Endodermal cell (in vitro differentiated cells): ENCODE data around the gene TSKU. TPM values are rescaled to one million over a fixed set of nuclear protein-coding genes. Genes with fewer than 3 reads are reported as not detected.
A peak's percentile ranks its signal among the peaks of the same experiment; 100 is the strongest.

ENCODE experiments used
- DNase-seq: peaks from one replicate; pipeline ENCODE4 v3.0.0-alpha.2; 2017
- H3K27ac ChIP-seq: 2 replicates; pipeline ENCODE4 v1.5.1; 2013; ENCODE audit warnings: mild to moderate bottlenecking, low read depth, low read length, moderate library complexity
- H3K27me3 ChIP-seq: 2 replicates; pipeline ENCODE4 v1.6.1; 2013; ENCODE audit warnings: mild to moderate bottlenecking, low read length, moderate library complexity; ENCODE audit not compliant: insufficient read depth, control insufficient read depth, poor library complexity, severe bottlenecking
- H3K36me3 ChIP-seq: 2 replicates; pipeline ENCODE4 v1.7.0; 2013; ENCODE audit warnings: mild to moderate bottlenecking, low read length, moderate library complexity; ENCODE audit not compliant: control insufficient read depth, insufficient read depth
- H3K4me1 ChIP-seq: one replicate; pipeline ENCODE4 v1.7.0; 2013; ENCODE audit warnings: low read length; ENCODE audit not compliant: control insufficient read depth, insufficient read depth
- H3K4me3 ChIP-seq: 2 replicates; pipeline ENCODE4 v1.5.1; 2013; ENCODE audit warnings: mild to moderate bottlenecking, low read length, moderate library complexity
- H3K9ac ChIP-seq: 2 replicates; pipeline ENCODE4 v1.6.1; 2013; ENCODE audit warnings: mild to moderate bottlenecking, low read length, moderate library complexity; ENCODE audit not compliant: poor library complexity, severe bottlenecking; ENCODE audit errors: extremely low read depth
- H3K9me3 ChIP-seq: 2 replicates; pipeline ENCODE4 v1.6.1; 2013; ENCODE audit warnings: mild to moderate bottlenecking, low read length, moderate library complexity; ENCODE audit not compliant: control insufficient read depth
- H3K27ac Mint-ChIP-seq: 2 replicates; pipeline ENCODE4 v1.8.0; 2020; ENCODE audit warnings: mixed read lengths
- H3K27me3 Mint-ChIP-seq: 2 replicates; pipeline ENCODE4 v1.8.0; 2021; ENCODE audit warnings: mild to moderate bottlenecking, mixed read lengths; ENCODE audit not compliant: insufficient read depth
- H3K36me3 Mint-ChIP-seq: 2 replicates; pipeline ENCODE4 v1.8.0; 2020; ENCODE audit warnings: low read depth, mixed read lengths
- H3K4me1 Mint-ChIP-seq: 2 replicates; pipeline ENCODE4 v1.8.0; 2020; ENCODE audit warnings: mixed read lengths
- H3K4me3 Mint-ChIP-seq: 2 replicates; pipeline ENCODE4 v1.8.0; 2020; ENCODE audit warnings: mild to moderate bottlenecking, moderate library complexity, mixed read lengths
- H3K9me3 Mint-ChIP-seq: 2 replicates; pipeline ENCODE4 v1.8.0; 2020; ENCODE audit warnings: mild to moderate bottlenecking, mixed read lengths
- CTCF ChIP-seq: fragments of 200-600 bp; sonication (generic); conservative IDR thresholded peaks from 2 replicates; pipeline ENCODE4 v1.5.0; 2021; ENCODE audit warnings: antibody characterized with exemption, mild to moderate bottlenecking
- WGBS, 2 experiments: methylation state at CpG; one replicate each; pipeline versions ENCODE4 v1.1.5 to v1.1.7; 2013; ENCODE audit warnings: missing lambda C conversion rate in 2 of 2, mixed read lengths in 1 of 2; ENCODE audit not compliant: insufficient coverage in 1 of 2, insufficient read length in 1 of 2; 5-methylcytosine and 5-hydroxymethylcytosine counted together
- total RNA-seq, 2 donors: library from RNA; stranded (reverse); fragmentation: NEBNext Ultra II Directional in 1 of 2; extraction: Animal tissue kit (Norgen Biotek cat#: 25700) in 1 of 2; gene quantifications; 2 replicates in 1 of 2; 3 replicates in 1 of 2; pipeline ENCODE4 v1.2.1, GENCODE V29; 2021

TSKU gene
- total RNA-seq, 2 donors from 2014 or later = 105 to 130 TPM

DNA sequence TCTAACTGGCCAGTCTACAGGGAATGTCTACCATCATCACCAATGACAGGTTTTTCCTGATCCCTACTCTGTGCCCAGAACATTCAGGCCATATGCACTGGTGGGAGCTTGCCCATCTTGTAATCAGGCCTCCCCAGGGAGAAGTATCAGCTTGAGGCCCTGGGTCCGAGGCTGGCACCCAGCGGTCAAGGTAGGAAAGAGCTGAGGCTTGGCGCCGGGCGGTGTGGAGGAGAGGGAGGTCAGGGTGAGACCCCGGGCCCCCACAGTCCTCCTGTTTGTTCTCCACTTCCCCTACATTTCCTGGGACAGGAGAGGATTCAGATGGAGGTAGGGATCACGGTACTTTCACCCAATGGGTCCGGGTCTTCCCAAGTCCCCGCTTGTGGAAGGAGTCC lies 15.5 kb downstream of the TSKU start:
- no peak for DNase-seq
- no peak overlapping the region for H3K9ac ChIP-seq
- Mint-ChIP-seq H3K27me3 (no peaks in the 10 kb centered on the region), H3K9me3 (no peaks in the 10 kb centered on the region), H3K4me1 (peaks cover 67% of the 10 kb centered on the region), H3K27ac (peak overlapping the region; percentile 9), H3K4me3 (no peak overlapping the region), H3K36me3 (peaks cover 36% of the 10 kb centered on the region)
- no peak for TF ChIP-seq CTCF
- no peaks in the 10 kb centered on the region for H3K9me3 ChIP-seq
- WGBS, 2 experiments = 40 to 78% methylated on average over 1 to 8 of the region's 9 CpGs
- H3K4me1 ChIP-seq = peaks cover 33% of the 10 kb centered on the region
- H3K36me3 ChIP-seq = peaks cover 60% of the 10 kb centered on the region
- H3K4me3 ChIP-seq = no peak overlapping the region
- H3K27ac ChIP-seq = no peak overlapping the region
- no peaks in the 10 kb centered on the region for H3K27me3 ChIP-seq

DNA sequence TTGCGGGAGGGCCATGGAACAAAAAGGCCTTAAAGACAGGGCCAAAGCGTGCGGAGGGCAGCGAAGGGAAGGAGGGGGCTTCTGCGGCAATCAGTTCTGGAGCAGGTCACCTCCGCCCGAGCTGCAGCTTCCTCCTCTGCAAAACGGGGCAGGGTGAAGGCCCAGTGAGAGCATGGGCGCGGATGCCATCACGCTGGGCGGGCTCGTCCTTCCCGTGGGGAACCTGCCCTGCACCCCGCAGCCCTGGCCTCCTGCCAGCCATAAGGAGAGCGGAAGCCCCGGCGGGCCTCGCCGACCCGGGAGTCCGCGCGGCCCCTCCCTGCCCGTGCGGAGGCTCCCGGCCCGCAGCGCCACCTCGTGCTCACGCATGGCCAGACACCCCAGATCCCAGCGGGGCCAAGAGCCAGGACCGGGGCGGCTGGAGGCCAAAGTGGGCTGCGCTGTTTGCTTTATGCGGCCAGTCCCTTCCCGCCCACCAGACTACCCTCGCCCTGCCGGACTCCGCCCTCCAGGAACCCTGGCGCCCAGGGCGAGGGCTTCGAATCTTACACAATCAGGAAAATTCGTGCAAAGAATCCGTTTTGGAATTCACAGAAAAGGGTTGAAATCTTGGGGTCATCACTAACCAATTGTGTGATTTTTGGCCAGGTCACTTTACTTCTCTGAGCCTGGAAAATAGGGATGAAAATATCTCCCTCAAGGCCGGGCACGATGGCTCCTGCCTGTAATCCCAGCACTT lies 16.1 kb downstream of the TSKU start:
- peaks cover 36% of the 10 kb centered on the region for H3K36me3 Mint-ChIP-seq
- no peaks in the 10 kb centered on the region for H3K27me3 ChIP-seq
- H3K27me3 Mint-ChIP-seq = no peaks in the 10 kb centered on the region
- no peaks in the 10 kb centered on the region for H3K9me3 Mint-ChIP-seq
- H3K4me3 ChIP-seq = no peak overlapping the region
- TF ChIP-seq CTCF = peak; percentile 93
- peak overlapping the region; percentile 58 for H3K27ac Mint-ChIP-seq
- no peak overlapping the region for H3K9ac ChIP-seq
- H3K27ac ChIP-seq = no peak overlapping the region
- H3K36me3 ChIP-seq = peaks cover 54% of the 10 kb centered on the region
- 22 to 35% methylated on average over 25 to 47 of the region's 47 CpGs for WGBS, 2 experiments
- no peaks in the 10 kb centered on the region for H3K9me3 ChIP-seq
- no peak overlapping the region for H3K4me3 Mint-ChIP-seq
- peak; percentile 96 for DNase-seq
- H3K4me1 Mint-ChIP-seq = peaks cover 63% of the 10 kb centered on the region
- H3K4me1 ChIP-seq = peaks cover 27% of the 10 kb centered on the region

DNA sequence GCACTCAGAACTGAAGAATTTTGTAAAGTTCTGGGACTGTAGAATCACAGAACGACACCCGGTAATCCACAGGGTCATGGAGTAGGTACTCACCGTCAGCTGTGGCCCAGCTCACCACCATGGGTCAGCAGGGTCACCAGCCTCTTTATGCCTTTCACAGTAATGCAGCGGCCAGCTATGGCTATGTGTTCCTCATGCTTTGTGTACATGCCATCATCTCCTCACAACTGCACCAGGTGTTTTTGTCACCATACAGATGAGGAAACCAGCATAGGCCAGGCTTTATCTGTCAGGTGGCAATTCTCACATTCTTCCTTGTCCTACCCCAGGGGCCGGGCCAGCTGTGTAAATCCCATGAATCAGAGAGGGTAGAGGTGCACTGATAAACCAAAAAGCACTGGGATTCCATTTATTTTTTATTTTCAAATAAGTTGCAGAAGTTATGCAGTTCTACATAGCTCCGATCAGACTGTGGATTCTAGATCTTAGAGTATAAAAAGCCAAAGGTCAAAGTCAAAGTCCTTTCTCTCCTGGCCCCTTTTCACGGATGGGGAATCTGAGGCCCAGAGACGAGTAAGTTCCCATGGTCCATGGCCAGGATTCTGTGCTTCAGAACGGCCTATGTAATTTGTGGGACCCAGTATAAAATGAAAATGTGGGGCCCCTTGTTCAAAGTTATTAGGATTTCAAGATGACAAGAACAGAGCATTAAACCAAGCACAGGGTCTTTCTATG lies 17.5 kb downstream of the TSKU start:
- H3K9ac ChIP-seq = no peak overlapping the region
- no peak for TF ChIP-seq CTCF

More for the DNA sequence above, 17.5 kb downstream of the TSKU start:
- Mint-ChIP-seq H3K27me3 (no peaks in the 10 kb centered on the region), H3K9me3 (no peaks in the 10 kb centered on the region), H3K4me3 (no peak overlapping the region), H3K4me1 (peaks cover 57% of the 10 kb centered on the region), H3K36me3 (peaks cover 30% of the 10 kb centered on the region), H3K27ac (peak overlapping the region; percentile 75)
- Histone ChIP-seq H3K4me3 (no peak overlapping the region), H3K27me3 (no peaks in the 10 kb centered on the region), H3K9me3 (no peaks in the 10 kb centered on the region), H3K36me3 (peaks cover 40% of the 10 kb centered on the region), H3K4me1 (peaks cover 19% of the 10 kb centered on the region), H3K27ac (no peak overlapping the region)
- DNase-seq = peak; percentile 47
- 90 to 91% methylated on average over 9 of the region's 9 CpGs for WGBS, 2 experiments
